NCI-H2029 (cell line): ENCODE data around the gene SUFU.

Source experiments
- DNase-seq: peaks from one replicate; lab custom pipeline; 2025; lab: John Stamatoyannopoulos, UW

Gene SUFU

GRCh38 chr10:102641402-102641801, 137.6 kb downstream of the SUFU start:
- peak; percentile 54 for DNase-seq

- DNase-seq: peak; percentile 82
Measured at GRCh38 chr10:102641880-102642735, 138.3 kb downstream of the SUFU start.

- DNase-seq: no peak
Measured at GRCh38 chr10:102642736-102643335, 139.1 kb downstream of the SUFU start.

GRCh38 chr10:102643336-102644065, 139.7 kb downstream of the SUFU start:
- peak; percentile 12 for DNase-seq

GRCh38 chr10:102644066-102644645, 140.4 kb downstream of the SUFU start, which contains the start of gene TRIM8:
TSS of gene TRIM8 (plus strand) at chr10:102644479. CDS start at chr10:102644618, 139 bp downstream.
- DNase-seq: no peak

- DNase-seq: peak; percentile 81
Measured at GRCh38 chr10:102644646-102645387, 141.0 kb downstream of the SUFU start.

- peak; percentile 37 for DNase-seq
Measured at GRCh38 chr10:102645388-102645740, 141.6 kb downstream of the SUFU start.

- peak; percentile 24 for DNase-seq
Measured at GRCh38 chr10:102645741-102646609, 142.2 kb downstream of the SUFU start.

- DNase-seq: no peak
Measured at GRCh38 chr10:102646610-102647442, 143.1 kb downstream of the SUFU start.

- DNase-seq: no peak
Measured at GRCh38 chr10:102647443-102648268, 143.9 kb downstream of the SUFU start.

- DNase-seq: no peak
Measured at GRCh38 chr10:102648269-102648888, 144.6 kb downstream of the SUFU start.

GRCh38 chr10:102648889-102649796, 145.4 kb downstream of the SUFU start:
- no peak for DNase-seq

GRCh38 chr10:102649797-102650654, 146.3 kb downstream of the SUFU start:
- no peak for DNase-seq

GRCh38 chr10:102650655-102651454, 147.1 kb downstream of the SUFU start:
- no peak for DNase-seq

GRCh38 chr10:102651455-102652169, 147.8 kb downstream of the SUFU start:
- DNase-seq: no peak
